Duodenal mucosa (tissue), 2 donors: Measurements from ENCODE around the gene RASSF8.

Experiments
- H3K27ac ChIP-seq: one replicate; pipeline ENCODE4 v1.7.0; 2013; ENCODE audit warnings: low read depth, low read length
- H3K27me3 ChIP-seq, 2 donors: one replicate each; pipeline ENCODE4 v1.7.0; 2013; ENCODE audit warnings: low read length in 2 of 2, control low read depth in 1 of 2; ENCODE audit not compliant: insufficient read depth in 2 of 2, control insufficient read depth in 1 of 2
- H3K36me3 ChIP-seq, 2 donors: one replicate each; pipeline ENCODE4 v1.7.0; 2013; ENCODE audit warnings: low read length in 2 of 2, control low read depth in 1 of 2; ENCODE audit not compliant: insufficient read depth in 2 of 2, control insufficient read depth in 1 of 2
- H3K4me1 ChIP-seq, 2 donors: one replicate each; pipeline ENCODE4 v1.7.0; 2013; ENCODE audit warnings: low read length in 2 of 2, control low read depth in 1 of 2; ENCODE audit not compliant: insufficient read depth in 2 of 2, control insufficient read depth in 1 of 2
- H3K4me3 ChIP-seq, 2 donors: one replicate each; pipeline ENCODE4 v1.7.0; 2013; ENCODE audit warnings: low read length in 2 of 2, low read depth in 1 of 2
- H3K9ac ChIP-seq, 2 donors: one replicate each; pipeline ENCODE4 v1.7.0; 2013; ENCODE audit warnings: low read length in 2 of 2, low read depth in 1 of 2
- H3K9me3 ChIP-seq, 2 donors: one replicate each; pipeline ENCODE4 v1.7.0; 2013; ENCODE audit warnings: low read length in 2 of 2, control low read depth in 1 of 2; ENCODE audit not compliant: control insufficient read depth in 1 of 2

Gene RASSF8

DNA sequence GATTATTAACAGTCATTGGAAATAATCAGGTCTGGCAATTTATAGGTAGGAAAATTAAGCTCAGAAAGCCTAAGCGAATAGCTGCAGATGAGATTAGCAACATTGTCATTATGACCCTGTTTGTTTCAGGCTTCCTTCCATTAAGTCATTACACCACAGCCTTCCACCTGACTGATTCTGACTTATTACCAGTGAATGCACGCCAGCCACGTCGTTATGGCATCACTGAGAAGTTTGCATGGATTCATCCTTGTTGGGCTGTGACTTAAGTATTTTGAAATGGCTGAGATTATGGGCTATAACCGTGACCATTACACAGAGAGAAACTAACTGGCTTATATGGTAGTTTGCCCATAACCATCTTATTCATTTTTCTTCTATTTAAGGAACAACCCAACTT, 18.6 kb downstream of the RASSF8 start:
- Histone ChIP-seq H3K27ac (no peak overlapping the region), H3K9me3 (no peaks in the 10 kb centered on the region), H3K9ac (no peak overlapping the region), H3K36me3 (no peaks in the 10 kb centered on the region), H3K27me3 (peaks cover 0 to 3% of the 10 kb centered on the region in 2 donors), H3K4me3 (no peak overlapping the region), H3K4me1 (no peaks in the 10 kb centered on the region)

DNA sequence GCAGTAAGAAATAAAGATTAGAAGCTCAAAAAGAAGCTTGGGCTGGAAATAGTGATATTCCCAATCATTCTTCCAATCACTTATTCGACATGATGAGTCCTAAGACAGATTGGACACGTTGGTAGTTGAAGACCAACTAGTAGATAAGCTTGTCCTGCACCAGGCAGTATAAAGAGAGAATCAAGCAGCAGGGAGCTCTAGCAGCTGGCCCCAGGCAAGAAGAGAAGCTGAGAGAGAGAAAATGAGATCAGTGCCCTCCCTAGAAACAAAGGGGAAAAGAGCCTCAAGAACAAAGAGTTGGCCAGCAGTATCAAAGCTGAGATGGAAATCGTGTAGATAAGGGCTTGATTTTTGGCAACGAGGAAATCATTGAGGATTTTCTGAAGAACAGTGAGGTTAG, 20.6 kb downstream of the RASSF8 start:
- Histone ChIP-seq H3K27me3 (peaks cover 0 to 3% of the 10 kb centered on the region in 2 donors), H3K4me3 (no peak overlapping the region), H3K4me1 (peaks cover 0 to 7% of the 10 kb centered on the region in 2 donors), H3K9ac (no peak overlapping the region), H3K36me3 (no peaks in the 10 kb centered on the region), H3K9me3 (no peaks in the 10 kb centered on the region), H3K27ac (no peak overlapping the region)

DNA sequence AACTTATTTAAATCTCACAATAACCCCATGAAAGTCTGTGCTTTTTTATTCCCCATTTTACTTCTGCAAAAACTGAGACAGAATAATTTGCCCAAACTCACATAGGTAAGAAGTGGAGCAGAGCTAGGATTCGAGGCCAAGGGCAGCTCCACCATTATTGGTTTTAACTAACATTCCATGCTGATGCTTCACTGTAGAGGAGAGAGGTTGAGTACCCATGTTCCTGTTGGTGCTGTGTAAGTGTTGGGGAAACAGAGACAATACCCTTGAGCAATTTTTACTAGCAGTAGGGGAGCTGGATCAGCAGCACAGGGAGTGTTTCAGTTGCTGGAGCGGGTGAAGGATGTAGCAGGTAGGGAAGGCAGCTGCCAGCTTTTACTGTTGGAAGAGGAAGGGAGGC, 21.1 kb downstream of the RASSF8 start:
- no peak overlapping the region for H3K4me3 ChIP-seq
- H3K9ac ChIP-seq = no peak overlapping the region
- H3K4me1 ChIP-seq = peaks cover 0 to 7% of the 10 kb centered on the region in 2 donors
- H3K27ac ChIP-seq = no peak overlapping the region
- H3K36me3 ChIP-seq = no peaks in the 10 kb centered on the region
- no peaks in the 10 kb centered on the region for H3K9me3 ChIP-seq
- H3K27me3 ChIP-seq = peaks cover 0 to 3% of the 10 kb centered on the region in 2 donors

DNA sequence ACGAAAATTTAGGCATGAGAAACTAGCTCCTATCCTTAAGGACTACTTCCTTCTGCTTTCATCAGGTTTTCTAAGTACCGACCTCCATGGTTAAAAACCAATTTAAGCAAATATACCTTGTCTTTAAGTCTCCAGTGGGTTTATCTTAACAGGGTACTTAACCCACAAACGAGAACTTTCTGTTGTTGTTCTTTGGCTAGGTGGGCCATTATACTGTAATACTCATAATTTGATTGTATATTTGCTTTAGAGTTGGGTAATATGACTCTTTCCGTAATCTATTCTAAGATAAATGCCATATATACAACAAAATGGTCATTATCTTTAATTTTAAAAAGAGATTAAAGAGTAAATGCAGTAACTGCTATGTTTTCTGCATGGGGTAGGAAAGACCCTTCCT, 21.6 kb downstream of the RASSF8 start:
- H3K36me3 ChIP-seq = no peaks in the 10 kb centered on the region
- peaks cover 0 to 3% of the 10 kb centered on the region in 2 donors for H3K27me3 ChIP-seq
- H3K4me1 ChIP-seq = peaks cover 0 to 7% of the 10 kb centered on the region in 2 donors
- no peak overlapping the region for H3K27ac ChIP-seq
- no peaks in the 10 kb centered on the region for H3K9me3 ChIP-seq
- no peak overlapping the region for H3K9ac ChIP-seq
- H3K4me3 ChIP-seq = no peak overlapping the region

DNA sequence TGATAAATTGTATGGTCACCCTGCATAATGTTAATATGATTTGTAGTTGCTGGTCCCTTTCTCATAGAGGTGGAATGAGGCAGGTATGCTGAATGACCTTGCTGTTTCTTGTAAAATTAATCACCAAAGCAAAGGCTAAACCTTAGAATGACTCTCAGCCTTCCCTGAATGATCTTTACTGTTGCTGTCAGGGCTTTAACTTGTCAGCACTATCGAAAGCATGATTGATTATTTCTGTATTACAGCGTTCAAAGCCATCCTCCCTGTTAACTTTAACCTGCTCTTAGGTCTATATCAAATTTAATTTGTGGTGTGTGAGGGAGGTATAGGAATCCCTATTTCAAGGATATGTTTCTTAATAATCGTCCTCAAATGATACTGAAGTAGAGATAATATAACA, 23.1 kb downstream of the RASSF8 start:
- Histone ChIP-seq H3K36me3 (no peaks in the 10 kb centered on the region), H3K9ac (no peak overlapping the region), H3K4me1 (peaks cover 0 to 15% of the 10 kb centered on the region in 2 donors), H3K4me3 (no peak overlapping the region), H3K9me3 (no peaks in the 10 kb centered on the region), H3K27ac (no peak overlapping the region), H3K27me3 (peaks cover 0 to 3% of the 10 kb centered on the region in 2 donors)

DNA sequence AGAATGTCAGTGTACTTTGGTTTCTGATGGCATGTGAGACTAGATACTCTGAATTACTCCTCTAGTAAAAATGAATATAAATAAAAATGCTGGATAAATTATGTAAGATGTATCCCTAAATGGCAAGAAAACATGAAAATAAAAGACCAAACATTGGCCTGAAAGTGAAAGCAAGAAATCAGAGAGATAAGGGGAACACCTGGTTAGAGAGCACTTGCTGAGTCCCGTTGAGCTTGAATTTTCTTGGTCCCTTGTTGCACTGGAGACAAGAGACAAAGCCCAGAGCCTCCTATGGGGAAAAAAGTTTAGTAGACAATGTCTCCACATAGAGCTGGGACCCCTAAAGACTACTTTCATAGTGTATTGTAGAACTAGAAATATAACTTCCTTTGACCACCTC, 23.9 kb downstream of the RASSF8 start:
- peaks cover 0 to 15% of the 10 kb centered on the region in 2 donors for H3K4me1 ChIP-seq
- no peak overlapping the region for H3K27ac ChIP-seq
- H3K9me3 ChIP-seq = no peaks in the 10 kb centered on the region
- no peak overlapping the region for H3K9ac ChIP-seq
- peaks cover 0 to 3% of the 10 kb centered on the region in 2 donors for H3K27me3 ChIP-seq
- H3K36me3 ChIP-seq = no peaks in the 10 kb centered on the region
- no peak overlapping the region for H3K4me3 ChIP-seq

DNA sequence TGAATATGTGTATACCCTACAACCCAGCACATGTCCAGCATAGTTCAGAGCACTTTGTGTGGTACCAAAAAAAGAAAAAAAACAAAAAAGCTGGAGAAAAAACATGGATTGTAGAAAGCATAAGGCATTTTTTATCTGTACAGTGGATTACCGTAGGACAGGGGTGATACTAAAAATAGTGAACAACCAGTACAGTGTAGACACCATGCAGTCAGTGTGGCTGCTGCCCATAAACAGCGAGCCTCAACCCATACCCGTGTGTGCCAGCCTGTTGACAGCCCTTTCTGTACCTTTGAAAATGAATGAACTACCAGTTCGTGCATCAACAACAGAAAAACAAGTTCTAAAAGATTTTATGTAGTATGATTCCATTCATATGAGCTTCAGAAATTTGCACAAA, 25.1 kb downstream of the RASSF8 start:
- no peak overlapping the region for H3K27ac ChIP-seq
- no peaks in the 10 kb centered on the region for H3K36me3 ChIP-seq
- no peaks in the 10 kb centered on the region for H3K9me3 ChIP-seq
- H3K4me3 ChIP-seq = no peak overlapping the region
- H3K4me1 ChIP-seq = peaks cover 0 to 15% of the 10 kb centered on the region in 2 donors
- no peak overlapping the region for H3K9ac ChIP-seq
- peaks cover 0 to 1% of the 10 kb centered on the region in 2 donors for H3K27me3 ChIP-seq

DNA sequence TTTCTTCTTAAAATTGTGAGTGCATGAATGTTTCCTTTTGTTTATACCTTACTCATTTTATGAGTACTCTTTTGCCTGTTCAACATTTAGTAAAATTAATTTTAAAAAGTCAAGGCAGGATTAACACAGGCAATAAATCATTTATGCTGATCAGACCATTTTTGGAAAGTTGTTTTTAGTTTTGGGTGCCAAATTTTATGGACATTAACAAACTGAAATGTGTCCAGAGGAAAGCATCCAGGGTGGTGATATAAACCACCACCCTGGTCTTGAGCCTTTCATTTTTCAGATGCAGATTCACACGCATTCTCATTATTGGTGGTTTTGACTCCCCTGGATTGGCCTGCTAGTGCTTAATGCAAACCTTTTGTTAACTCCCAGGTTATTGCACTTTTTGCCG, 26.3 kb downstream of the RASSF8 start:
- Histone ChIP-seq H3K27me3 (no peaks in the 10 kb centered on the region), H3K4me3 (no peak overlapping the region), H3K36me3 (no peaks in the 10 kb centered on the region), H3K9me3 (no peaks in the 10 kb centered on the region), H3K4me1 (peaks cover 0 to 15% of the 10 kb centered on the region in 2 donors), H3K27ac (no peak overlapping the region), H3K9ac (no peak overlapping the region)

DNA sequence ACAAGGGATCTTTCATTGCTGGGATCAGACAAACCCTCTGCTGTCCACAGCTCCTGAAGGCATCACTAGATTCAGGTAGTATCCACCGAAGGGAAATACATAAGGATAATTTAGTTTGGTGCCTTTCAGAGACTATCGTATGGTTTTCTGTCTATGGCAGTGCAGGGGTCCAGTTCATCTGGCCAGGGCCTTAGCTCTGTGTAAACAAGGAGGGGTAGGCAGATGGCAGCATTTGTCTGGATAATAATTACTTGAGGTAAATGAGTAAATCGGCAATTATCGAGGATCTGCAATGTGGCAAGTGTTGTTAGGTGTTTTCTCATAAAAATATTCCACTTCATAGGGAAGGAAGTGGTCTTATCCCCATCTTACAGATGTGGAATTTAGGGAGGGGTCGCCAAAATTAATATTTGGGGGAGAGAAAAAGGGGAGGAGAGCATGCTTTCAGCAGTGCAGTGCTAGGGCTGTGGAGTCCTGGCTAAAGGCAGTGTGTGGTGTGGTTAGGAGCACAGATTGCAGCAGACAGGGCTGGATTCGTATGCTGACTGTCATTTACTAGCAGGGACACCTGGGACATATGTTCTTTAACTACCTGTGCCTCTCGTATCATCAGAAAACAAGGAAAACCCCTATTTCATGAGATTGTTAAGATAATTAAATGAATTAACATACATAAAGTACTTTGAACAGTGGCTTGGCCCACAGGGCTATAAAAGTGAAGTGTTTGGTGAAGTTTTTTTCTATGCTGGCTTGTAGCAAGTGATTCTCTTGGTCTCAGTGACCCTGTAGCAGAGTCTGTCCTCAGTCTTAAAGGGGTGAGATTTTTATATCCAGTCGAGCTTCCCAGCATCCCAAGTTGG, 27.1 kb downstream of the RASSF8 start:
- Histone ChIP-seq H3K4me1 (peaks cover 0 to 15% of the 10 kb centered on the region in 2 donors), H3K4me3 (no peak overlapping the region), H3K9me3 (no peaks in the 10 kb centered on the region), H3K27me3 (no peaks in the 10 kb centered on the region), H3K36me3 (no peaks in the 10 kb centered on the region), H3K9ac (no peak overlapping the region), H3K27ac (no peak overlapping the region)

DNA sequence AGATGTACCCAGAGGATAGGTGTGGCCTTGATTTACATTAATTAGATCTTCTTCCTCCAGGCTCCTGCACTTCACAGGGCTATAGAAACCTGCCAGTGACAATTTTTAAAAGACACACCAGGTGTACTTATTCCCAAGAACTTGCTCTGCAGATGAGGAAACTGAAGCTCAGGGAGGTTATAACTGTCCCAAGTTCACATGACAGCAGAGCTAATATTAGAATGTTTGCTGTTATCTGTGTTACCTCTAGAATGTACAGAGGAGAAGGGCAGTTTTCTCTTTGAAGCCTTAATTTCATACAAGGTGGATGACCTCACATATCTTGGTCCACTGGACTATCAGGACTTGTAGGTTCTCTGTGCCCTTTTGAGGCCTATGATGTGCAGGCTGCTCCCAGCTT, 27.7 kb downstream of the RASSF8 start:
- Histone ChIP-seq H3K4me1 (peaks cover 0 to 15% of the 10 kb centered on the region in 2 donors), H3K27ac (no peak overlapping the region), H3K27me3 (no peaks in the 10 kb centered on the region), H3K9ac (no peak overlapping the region), H3K9me3 (no peaks in the 10 kb centered on the region), H3K4me3 (no peak overlapping the region), H3K36me3 (no peaks in the 10 kb centered on the region)
